OCI-LY3 (cell line): ENCODE measurements around the gene ARHGAP8.

Source experiments
- H2AFZ ChIP-seq: fragments of 200-600, 300-600 bp; shearing (Covaris generic); 2 replicates; pipeline ENCODE4 v1.6.0; 2014; ENCODE audit warnings: antibody characterized with exemption, low read depth, low read length
- H3K27ac ChIP-seq: fragments of 200-600, 300-600 bp; sonication (generic); 2 replicates; pipeline ENCODE4 v1.5.1; 2014; ENCODE audit warnings: mild to moderate bottlenecking, low read length, moderate library complexity, mixed read lengths
- H3K27me3 ChIP-seq: fragments of 200-600, 300-600 bp; sonication (generic); 2 replicates; pipeline ENCODE4 v1.6.1; 2014; ENCODE audit warnings: low read depth, low read length, mixed read lengths
- H3K36me3 ChIP-seq: fragments of 200-600, 300-600 bp; sonication (generic); replicated peaks from 2 replicates; pipeline ENCODE3; 2014; ENCODE audit warnings: low read depth, low read length, mixed read lengths
- H3K4me1 ChIP-seq: fragments of 300-600, 200-600 bp; sonication (generic); 2 replicates; pipeline ENCODE4 v1.6.1; 2014; ENCODE audit warnings: low read length, mixed read lengths
- H3K4me2 ChIP-seq: fragments of 200-600, 300-600 bp; sonication (generic); 2 replicates; pipeline ENCODE4 v1.6.1; 2014; ENCODE audit warnings: low read length, mixed read lengths
- H3K4me3 ChIP-seq: fragments of 300-600, 200-600 bp; sonication (generic); 2 replicates; pipeline ENCODE4 v1.5.1; 2014; ENCODE audit warnings: antibody characterized with exemption, mild to moderate bottlenecking, low read length, moderate library complexity
- H3K79me2 ChIP-seq: fragments of 300-600, 200-600 bp; shearing (Covaris generic); 2 replicates; pipeline ENCODE4 v1.6.1; 2014; ENCODE audit warnings: mild to moderate bottlenecking, low read length, mixed read lengths
- H3K9ac ChIP-seq: fragments of 300-600, 200-600 bp; shearing (Covaris generic); 2 replicates; pipeline ENCODE4 v1.6.0; 2014; ENCODE audit warnings: mild to moderate bottlenecking, low read length, moderate library complexity
- H3K9me3 ChIP-seq: fragments of 200-600, 300-600 bp; shearing (Covaris generic); 2 replicates; pipeline ENCODE4 v1.6.1; 2014; ENCODE audit warnings: low read length, mixed read lengths; ENCODE audit not compliant: insufficient read depth
- H4K20me1 ChIP-seq: fragments of 200-600, 300-600 bp; sonication (generic); 2 replicates; pipeline ENCODE4 v1.6.1; 2016; ENCODE audit warnings: low read length, mixed read lengths; ENCODE audit not compliant: insufficient read depth
- EZH2phosphoT487 ChIP-seq: fragments of 200-600 bp; shearing (Covaris generic); IDR thresholded peaks from 2 replicates; pipeline ENCODE4 v1.6.1; 2018; ENCODE audit warnings: antibody characterized with exemption, mixed run types, low read depth
- TF ChIP-seq, protein P1 (sequence below): fragments of 200-600, 300-600 bp; sonication (generic); IDR thresholded peaks from 2 replicates; pipeline ENCODE4 v1.5.1; 2014; ENCODE audit warnings: antibody characterized with exemption, low read length, low read depth

ARHGAP8 gene

DNA sequence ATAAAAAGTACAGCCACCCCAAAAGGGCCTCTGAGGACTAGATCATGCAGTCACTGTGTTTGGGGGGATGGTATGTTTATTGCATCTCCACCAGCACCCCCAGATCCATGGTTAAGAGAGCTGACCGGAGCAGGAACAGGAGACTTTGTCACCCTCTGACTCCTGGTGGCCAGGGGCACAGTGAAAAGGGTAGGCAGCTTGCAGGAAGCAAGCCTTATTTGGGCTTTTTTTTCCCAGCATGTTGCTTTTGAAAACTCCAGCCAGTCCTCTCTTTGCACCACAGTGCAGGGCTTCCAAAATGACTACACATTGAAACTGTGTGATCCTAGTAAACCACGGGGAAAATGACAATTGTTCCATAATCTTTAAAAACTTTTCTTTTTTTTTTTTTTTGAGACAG, 29.8 kb upstream of the ARHGAP8 start:
- Histone ChIP-seq H2AFZ (no peak overlapping the region), H3K4me3 (no peak overlapping the region), H3K9ac (no peak overlapping the region), H3K79me2 (no peaks in the 10 kb centered on the region), H3K27me3 (peaks cover 4% of the 10 kb centered on the region; the same call in 1 of the 2 replicates), H3K4me1 (peaks cover 5% of the 10 kb centered on the region), H3K27ac (no peak overlapping the region), H3K4me2 (no peak overlapping the region), H3K36me3 (no peaks in the 10 kb centered on the region), H3K9me3 (no peaks in the 10 kb centered on the region), H4K20me1 (no peaks in the 10 kb centered on the region)
- TF ChIP-seq EZH2phosphoT487, result no peak
- TF ChIP-seq, protein P1, sequence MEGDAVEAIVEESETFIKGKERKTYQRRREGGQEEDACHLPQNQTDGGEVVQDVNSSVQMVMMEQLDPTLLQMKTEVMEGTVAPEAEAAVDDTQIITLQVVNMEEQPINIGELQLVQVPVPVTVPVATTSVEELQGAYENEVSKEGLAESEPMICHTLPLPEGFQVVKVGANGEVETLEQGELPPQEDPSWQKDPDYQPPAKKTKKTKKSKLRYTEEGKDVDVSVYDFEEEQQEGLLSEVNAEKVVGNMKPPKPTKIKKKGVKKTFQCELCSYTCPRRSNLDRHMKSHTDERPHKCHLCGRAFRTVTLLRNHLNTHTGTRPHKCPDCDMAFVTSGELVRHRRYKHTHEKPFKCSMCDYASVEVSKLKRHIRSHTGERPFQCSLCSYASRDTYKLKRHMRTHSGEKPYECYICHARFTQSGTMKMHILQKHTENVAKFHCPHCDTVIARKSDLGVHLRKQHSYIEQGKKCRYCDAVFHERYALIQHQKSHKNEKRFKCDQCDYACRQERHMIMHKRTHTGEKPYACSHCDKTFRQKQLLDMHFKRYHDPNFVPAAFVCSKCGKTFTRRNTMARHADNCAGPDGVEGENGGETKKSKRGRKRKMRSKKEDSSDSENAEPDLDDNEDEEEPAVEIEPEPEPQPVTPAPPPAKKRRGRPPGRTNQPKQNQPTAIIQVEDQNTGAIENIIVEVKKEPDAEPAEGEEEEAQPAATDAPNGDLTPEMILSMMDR, result no peak

DNA sequence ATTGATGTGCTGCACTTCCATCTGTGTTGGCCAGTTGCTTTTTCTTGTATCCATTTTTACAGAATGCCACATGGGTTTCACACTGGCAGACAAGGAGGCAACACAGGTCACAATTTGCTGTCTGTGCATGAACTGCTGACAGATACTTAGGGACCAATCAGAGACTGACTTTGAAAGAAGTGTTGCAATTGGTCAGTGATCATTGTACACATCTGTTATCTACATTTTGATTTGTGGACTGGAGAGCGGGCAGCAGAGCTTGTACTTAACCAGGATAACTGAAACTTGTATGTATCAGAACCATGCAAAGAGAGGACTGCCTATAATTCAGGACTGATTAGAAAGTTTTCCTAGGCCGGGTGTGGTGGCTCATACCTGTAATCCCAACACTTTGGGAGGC, 28.6 kb upstream of the ARHGAP8 start:
- H3K9ac ChIP-seq, result no peak overlapping the region
- H3K27ac ChIP-seq, result no peak overlapping the region
- H2AFZ ChIP-seq, result no peak overlapping the region
- no peak overlapping the region for H3K4me3 ChIP-seq
- no peaks in the 10 kb centered on the region for H3K9me3 ChIP-seq
- TF ChIP-seq EZH2phosphoT487, result no peak
- TF ChIP-seq, protein P1, result no peak
- no peak overlapping the region for H3K4me2 ChIP-seq
- no peaks in the 10 kb centered on the region for H3K79me2 ChIP-seq
- peaks cover under 1% of the 10 kb centered on the region; the same call in 1 of the 2 replicates for H3K4me1 ChIP-seq
- H3K27me3 ChIP-seq, result peaks cover 2% of the 10 kb centered on the region; the same call in 1 of the 2 replicates
- no peaks in the 10 kb centered on the region for H4K20me1 ChIP-seq
- no peaks in the 10 kb centered on the region for H3K36me3 ChIP-seq

DNA sequence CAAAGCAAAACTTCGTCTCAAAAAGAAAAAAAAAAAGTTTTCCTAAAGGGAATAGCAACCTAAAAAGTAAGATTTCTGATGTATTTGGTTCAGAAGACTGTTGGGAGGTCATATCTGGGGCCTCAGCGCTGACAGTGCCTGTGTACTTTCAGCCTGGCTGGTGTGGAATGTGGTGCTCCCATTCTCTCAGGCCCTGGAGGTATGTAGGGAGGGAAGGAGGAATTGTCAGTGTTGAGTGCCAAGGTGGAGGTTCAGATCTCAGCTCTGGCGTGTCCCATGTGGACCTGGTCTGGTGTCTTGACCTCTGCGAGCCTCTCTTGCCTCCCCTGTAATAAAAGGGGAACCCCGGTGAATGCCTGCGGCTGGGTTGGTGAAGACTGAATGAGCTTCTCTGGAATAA, 28.0 kb upstream of the ARHGAP8 start:
- H3K4me3 ChIP-seq, result no peak overlapping the region
- H2AFZ ChIP-seq, result no peak overlapping the region
- H3K27me3 ChIP-seq, result no peaks in the 10 kb centered on the region
- H4K20me1 ChIP-seq, result no peaks in the 10 kb centered on the region
- no peaks in the 10 kb centered on the region for H3K79me2 ChIP-seq
- no peak for TF ChIP-seq EZH2phosphoT487
- TF ChIP-seq, protein P1, result no peak
- no peak overlapping the region for H3K4me2 ChIP-seq
- no peaks in the 10 kb centered on the region for H3K36me3 ChIP-seq
- H3K27ac ChIP-seq, result no peak overlapping the region
- no peak overlapping the region for H3K9ac ChIP-seq
- no peaks in the 10 kb centered on the region for H3K9me3 ChIP-seq
- H3K4me1 ChIP-seq, result no peaks in the 10 kb centered on the region

DNA sequence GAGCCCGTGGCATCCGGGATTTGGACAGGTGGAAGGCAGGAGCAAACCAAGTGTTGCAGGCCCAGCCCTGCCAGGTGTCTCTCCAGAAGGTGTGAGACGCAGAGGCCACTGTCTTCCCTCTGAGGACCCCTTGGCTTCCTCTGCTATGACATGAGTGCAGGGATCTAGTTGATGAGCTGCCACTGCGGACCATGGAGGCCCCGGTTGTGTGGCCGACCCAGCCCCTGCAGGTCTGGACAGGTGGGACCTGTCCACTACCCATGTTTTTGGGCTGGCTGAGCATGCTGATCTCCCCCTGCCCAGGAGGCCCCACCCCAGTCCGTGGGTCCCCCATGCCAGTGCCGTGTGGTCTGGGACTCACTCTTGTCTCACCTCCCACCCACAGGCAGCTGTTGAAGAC, 27.5 kb upstream of the ARHGAP8 start:
- no peaks in the 10 kb centered on the region for H3K79me2 ChIP-seq
- no peak overlapping the region for H3K9ac ChIP-seq
- no peaks in the 10 kb centered on the region for H3K36me3 ChIP-seq
- H4K20me1 ChIP-seq, result no peaks in the 10 kb centered on the region
- H3K9me3 ChIP-seq, result no peaks in the 10 kb centered on the region
- no peak overlapping the region for H3K4me3 ChIP-seq
- no peak overlapping the region for H2AFZ ChIP-seq
- H3K27ac ChIP-seq, result no peak overlapping the region
- H3K4me1 ChIP-seq, result no peaks in the 10 kb centered on the region
- H3K27me3 ChIP-seq, result no peaks in the 10 kb centered on the region
- TF ChIP-seq, protein P1, result no peak
- TF ChIP-seq EZH2phosphoT487, result no peak
- H3K4me2 ChIP-seq, result no peak overlapping the region
